ENCODE results near the gene KIF12. TPM values are rescaled to one million over a fixed set of nuclear protein-coding genes. Genes with fewer than 3 reads are reported as not detected.

The KIF12 gene
- total and polyA plus RNA-seq, 2 of the 13 experiments (the other 11 are each of a cell fraction or from before 2014, with no cell fraction given) = 1.8 to 12.5 TPM

- CTCF ChIA-PET (ENCODE audit: low intra/inter-chr PET ratio, low total read pairs) = no interaction called here
- Histone ChIP-seq H3K9me3 (ENCODE audit: low read length) (no peaks in the 10 kb centered on the region), H3K4me2 (ENCODE audit: low read depth, low read length) (no peak overlapping the region), H2AFZ (ENCODE audit: low read length) (no peak overlapping the region), H3K27ac (ENCODE audit: extremely low read length, insufficient read depth, low read length) (no peak overlapping the region), H3K36me3 (replicated peaks in 1 of 2; ENCODE audit: control insufficient read depth in 1 of 2, insufficient read depth in 2 of 2, low read length in 2 of 2) (peaks cover 3% of the 10 kb centered on the region in 2 experiments; a peak in 1 of 5 replicates), H3K4me3 (replicated peaks in 1 of 3; ENCODE audit: insufficient read depth in 1 of 3, low read depth in 2 of 3, low read length in 3 of 3) (no peak overlapping the region), H3K27me3 (ENCODE audit: control insufficient read depth in 1 of 2, insufficient read depth in 2 of 2, low read length in 2 of 2) (no peaks in the 10 kb centered on the region), H3K4me1 (ENCODE audit: insufficient read depth, low read length) (peaks cover 7% of the 10 kb centered on the region), H3K79me2 (ENCODE audit: insufficient read depth, low read length) (no peaks in the 10 kb centered on the region), H3K9ac (ENCODE audit: insufficient read depth, low read depth, low read length) (no peak overlapping the region), H4K20me1 (ENCODE audit: insufficient read depth, low read length) (no peaks in the 10 kb centered on the region)
- no TSS peak for BruUV-seq (replicated peaks)
- TF ChIP-seq MAF1 (CRISPR knock-in tag; IDR thresholded peaks at IDR 0.05; ENCODE audit: borderline replicate concordance) (no peak), MLX (CRISPR knock-in tag; IDR thresholded peaks at IDR 0.05) (no peak), FOSL1 (CRISPR knock-in tag; IDR thresholded peaks at IDR 0.05; ENCODE audit: borderline replicate concordance) (no peak), ELF1 (CRISPR knock-in tag; IDR thresholded peaks at IDR 0.05) (no peak)
- POLR2A ChIA-PET = interaction anchor here (1.1 kb wide), 1 partner anchor 9 kb away, joined by 3 read pairs; no protein-coding TSS in a partner anchor
- FAIRE-seq (no peak), DNase-seq (ENCODE audit: low spot score) (no peak), ATAC-seq (no peak)
- in situ Hi-C loops (cut with HindIII; ENCODE audit: extremely low pct_ligation_motif_present, low pct_unique_long_range_greater_than_20kb) = no loop called here
- 67% methylated on average over 1 of the region's 8 CpGs for WGBS (ENCODE audit: low lambda C conversion rate)
- intact Hi-C loops (cut with micrococcal nuclease; ENCODE audit: unreplicated experiment) = no loop called here
Measured at GRCh38 chr9:114091711-114092110, 7.4 kb downstream of the KIF12 start.

GRCh38 chr9:114090798-114091197 lies 8.3 kb downstream of the KIF12 start:
- Histone ChIP-seq H2AFZ (ENCODE audit: low read length) (no peak overlapping the region), H3K9ac (ENCODE audit: insufficient read depth, low read depth, low read length) (no peak overlapping the region), H3K4me1 (ENCODE audit: insufficient read depth, low read length) (peaks cover 8% of the 10 kb centered on the region), H3K27me3 (ENCODE audit: control insufficient read depth in 1 of 2, insufficient read depth in 2 of 2, low read length in 2 of 2) (no peaks in the 10 kb centered on the region), H3K4me3 (replicated peaks in 1 of 3; ENCODE audit: insufficient read depth in 1 of 3, low read depth in 2 of 3, low read length in 3 of 3) (no peak overlapping the region), H4K20me1 (ENCODE audit: insufficient read depth, low read length) (no peaks in the 10 kb centered on the region), H3K4me2 (ENCODE audit: low read depth, low read length) (no peak overlapping the region), H3K9me3 (ENCODE audit: low read length) (no peaks in the 10 kb centered on the region), H3K36me3 (replicated peaks in 1 of 2; ENCODE audit: control insufficient read depth in 1 of 2, insufficient read depth in 2 of 2, low read length in 2 of 2) (peaks cover 3% of the 10 kb centered on the region in 2 experiments; a peak in 1 of 5 replicates), H3K27ac (ENCODE audit: extremely low read length, insufficient read depth, low read length) (no peak overlapping the region), H3K79me2 (ENCODE audit: insufficient read depth, low read length) (no peaks in the 10 kb centered on the region)
- intact Hi-C loops (cut with micrococcal nuclease; ENCODE audit: unreplicated experiment) = no loop called here
- BruUV-seq (replicated peaks) = no TSS peak
- DNase-seq (ENCODE audit: low spot score) = no peak
- no peak for ATAC-seq
- FAIRE-seq = no peak
- TF ChIP-seq PITX1 (CRISPR knock-in tag; IDR thresholded peaks at IDR 0.05) (no peak), ZSCAN5A (CRISPR knock-in tag; IDR thresholded peaks at IDR 0.05; ENCODE audit: borderline replicate concordance) (no peak), CREBL2 (CRISPR knock-in tag; IDR thresholded peaks at IDR 0.05; ENCODE audit: borderline replicate concordance) (no peak), EED (CRISPR knock-in tag; IDR thresholded peaks at IDR 0.05) (no peak), RBM39 (IDR thresholded peaks at IDR 0.05; ENCODE audit: low read depth, low read length, poor library complexity, severe bottlenecking) (no peak), ZFP37 (CRISPR knock-in tag; IDR thresholded peaks at IDR 0.05; ENCODE audit: borderline replicate concordance) (no peak), SNAPC2 (CRISPR knock-in tag; IDR thresholded peaks at IDR 0.05) (no peak), ZNF230 (CRISPR knock-in tag; IDR thresholded peaks at IDR 0.05) (no peak), NAIF1 (CRISPR knock-in tag; IDR thresholded peaks at IDR 0.05; ENCODE audit: borderline replicate concordance) (no peak), ZNF644 (CRISPR knock-in tag; IDR thresholded peaks at IDR 0.05; ENCODE audit: low read depth) (no peak), ZC3H4 (CRISPR knock-in tag; IDR thresholded peaks at IDR 0.05; ENCODE audit: borderline replicate concordance) (no peak), MTERF4 (CRISPR knock-in tag; IDR thresholded peaks at IDR 0.05) (no peak), HOXA9 (CRISPR knock-in tag; IDR thresholded peaks at IDR 0.05; ENCODE audit: borderline replicate concordance) (no peak)
- ChIA-PET POLR2A (interaction anchor here (1.1 to 1.2 kb wide), 2 partner anchors 8 to 9 kb away, joined by 3 read pairs; no protein-coding TSS in a partner anchor), CTCF (ENCODE audit: low intra/inter-chr PET ratio, low total read pairs) (no interaction called here)
- WGBS (ENCODE audit: low lambda C conversion rate) = 91% methylated on average over 4 of the region's 4 CpGs
- in situ Hi-C loops (cut with HindIII; ENCODE audit: extremely low pct_ligation_motif_present, low pct_unique_long_range_greater_than_20kb) = no loop called here
